NCI-H1048 (cell line): ENCODE results near the gene PDXDC1.
"Not testable (repeated sequence)": the region's sequence is repeated elsewhere in the genome, so short reads cannot be mapped to it uniquely, and the experiment has no call there.

Experiments used
- DNase-seq: peaks from one replicate; lab custom pipeline; 2025; lab: John Stamatoyannopoulos, UW

The PDXDC1 gene

GRCh38 chr16:15135483-15136360 lies 160.9 kb downstream of the PDXDC1 start:
- not testable (repeated sequence) for DNase-seq

DNA sequence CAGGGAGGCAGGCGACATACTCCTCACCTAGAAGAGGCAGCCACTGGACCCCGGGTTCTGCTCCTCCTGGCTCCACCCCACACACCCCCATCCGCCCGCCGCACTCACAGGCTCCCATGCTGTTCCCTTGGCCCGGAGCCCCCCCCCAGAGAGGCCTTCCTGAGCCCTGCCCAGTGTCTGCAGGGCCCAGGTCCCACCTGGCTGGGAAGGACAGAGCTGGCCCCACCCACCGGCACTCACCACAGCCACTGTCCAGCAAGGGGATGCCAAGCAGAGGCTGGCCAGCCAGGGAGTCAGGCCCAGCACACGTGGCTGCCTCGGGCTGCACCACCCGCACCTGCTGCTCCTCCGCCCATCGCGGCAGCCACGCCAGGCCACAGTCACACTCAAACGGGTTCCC lies 162.7 kb downstream of the PDXDC1 start:
- DNase-seq = not testable (repeated sequence)

DNA sequence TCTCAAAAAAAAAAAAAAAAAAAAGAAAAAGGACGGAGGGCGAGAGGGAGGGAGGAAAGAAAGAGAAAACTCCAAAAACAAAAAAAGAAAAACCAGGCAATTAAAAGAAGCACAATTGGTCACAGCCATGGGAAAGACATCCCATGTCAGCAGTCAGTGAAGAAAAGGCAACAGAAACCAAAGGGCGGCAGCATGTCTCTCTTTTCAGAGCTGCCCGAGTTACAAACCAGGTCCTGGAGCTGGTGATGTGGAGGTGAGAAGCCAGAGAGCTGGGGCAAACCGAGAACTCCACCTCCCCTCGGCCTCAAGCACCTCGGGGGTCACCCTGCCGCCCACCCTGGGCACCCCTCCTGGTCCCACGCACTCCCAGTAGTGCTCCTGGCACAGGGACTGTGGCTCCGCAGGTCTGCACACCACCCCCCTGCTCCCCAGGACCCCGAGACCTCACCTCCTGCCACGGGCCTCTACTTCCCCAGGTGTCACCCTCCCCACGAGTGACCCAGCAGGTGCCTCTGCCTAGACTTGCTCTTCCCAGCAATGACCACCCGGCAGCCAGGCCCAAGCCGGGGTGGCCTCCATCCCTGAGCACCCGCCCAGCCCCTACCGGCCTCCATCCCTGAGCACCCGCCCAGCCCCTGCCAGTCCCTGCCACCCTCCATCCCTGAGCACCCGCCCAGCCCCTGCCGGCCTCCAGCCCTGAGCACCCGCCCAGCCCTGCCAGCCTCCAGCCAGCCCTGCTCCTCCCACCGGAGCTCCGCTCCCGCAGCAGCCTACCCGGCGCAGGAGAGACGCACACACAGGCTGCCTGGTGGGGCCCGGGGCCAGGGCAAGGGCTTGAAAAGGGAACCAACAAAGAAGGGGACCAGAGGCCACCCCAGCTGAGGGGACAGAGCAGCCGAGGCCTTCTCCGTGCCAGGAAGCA lies 165.9 kb downstream of the PDXDC1 start:
- DNase-seq = not testable (repeated sequence)

DNA sequence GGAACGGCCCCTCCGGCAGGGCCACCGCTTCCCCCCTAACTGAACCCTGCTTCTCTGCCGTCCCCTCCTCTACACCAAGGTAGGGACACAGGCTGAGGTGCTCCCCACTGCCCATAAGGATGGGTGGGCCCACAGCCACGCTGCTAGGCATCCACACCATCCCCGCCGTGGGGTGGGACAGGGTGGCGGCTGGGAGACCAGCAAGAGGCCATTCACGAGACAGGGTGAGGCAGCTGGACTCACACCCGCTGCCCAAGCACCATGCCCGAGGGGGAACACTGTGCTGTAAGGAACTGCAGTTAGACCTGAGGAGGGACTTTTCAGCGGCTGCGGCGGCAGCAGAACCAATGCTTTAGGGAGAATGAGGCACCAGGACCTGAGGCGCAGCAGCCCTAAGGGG lies 166.8 kb downstream of the PDXDC1 start:
- DNase-seq = no peak

DNA sequence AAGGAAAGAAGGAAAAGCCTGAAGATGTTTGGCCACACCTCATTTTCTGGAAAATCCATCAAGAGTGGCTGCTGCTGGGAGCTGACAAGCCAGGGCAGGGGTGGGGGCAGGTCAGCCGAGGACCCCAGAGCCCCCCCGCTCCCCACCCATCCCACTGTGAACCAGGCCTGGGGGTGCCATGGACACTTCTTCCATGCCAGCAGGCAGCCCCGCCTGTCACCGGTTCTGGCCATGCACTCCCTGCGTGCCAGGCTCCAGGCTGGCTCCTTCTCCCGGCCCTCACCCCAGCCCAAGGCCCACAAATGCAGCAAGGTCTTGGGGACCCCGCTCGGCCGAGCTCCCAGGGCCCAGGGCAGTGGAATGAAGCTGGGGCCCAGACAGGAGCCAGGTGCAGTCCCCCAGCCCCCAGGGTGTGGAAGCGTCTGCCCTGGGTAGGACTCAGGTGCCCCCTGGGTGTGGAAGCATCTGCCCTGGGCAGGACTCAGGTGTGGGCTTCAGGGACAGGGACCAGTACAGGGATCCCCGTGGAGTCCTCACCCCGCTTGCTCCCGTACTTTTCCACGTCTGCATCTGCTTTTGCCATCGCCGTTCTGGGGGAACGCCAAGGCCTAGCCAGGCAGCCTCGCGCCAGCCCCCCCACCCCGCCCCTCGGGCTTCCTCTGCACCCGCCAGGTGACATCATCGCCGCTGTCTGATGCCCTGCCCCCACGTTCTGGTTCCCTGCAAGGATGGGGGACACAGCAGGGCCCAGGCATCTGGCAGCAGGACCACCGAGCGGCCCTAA lies 167.5 kb downstream of the PDXDC1 start:
- not testable (repeated sequence) for DNase-seq

- not testable (repeated sequence) for DNase-seq
Observed at GRCh38 chr16:15142891-15143600, 168.2 kb downstream of the PDXDC1 start.

DNA sequence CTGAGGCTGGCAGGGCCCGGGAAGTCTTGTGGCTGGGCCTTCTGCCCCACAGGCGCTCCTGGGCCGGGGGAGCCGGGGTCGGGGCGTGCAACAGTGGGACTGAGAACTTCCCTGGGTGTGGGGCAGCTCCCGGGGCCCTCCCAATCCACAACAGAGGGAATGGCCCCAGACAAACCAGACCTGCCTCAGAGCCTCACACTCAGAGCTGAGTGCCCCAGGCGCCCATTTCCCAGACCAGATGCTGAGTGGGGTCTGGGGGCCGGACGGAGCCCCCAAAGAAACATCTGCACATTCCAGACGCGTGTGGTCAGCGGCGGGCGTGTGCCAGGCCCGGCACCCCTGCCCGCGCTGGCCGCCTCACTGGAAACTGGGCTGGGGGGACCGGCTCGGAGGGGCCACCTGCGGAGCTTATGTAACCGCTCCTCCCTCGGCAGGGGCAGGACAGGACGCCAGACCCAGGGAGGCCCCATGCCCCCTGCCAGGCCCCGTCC lies 168.8 kb downstream of the PDXDC1 start:
- DNase-seq = not testable (repeated sequence)

GRCh38 chr16:15144092-15144631 lies 169.3 kb downstream of the PDXDC1 start:
- DNase-seq = not testable (repeated sequence)

GRCh38 chr16:15144781-15145417 lies 170.1 kb downstream of the PDXDC1 start:
- not testable (repeated sequence) for DNase-seq

GRCh38 chr16:15145418-15146263 lies 170.8 kb downstream of the PDXDC1 start:
- not testable (repeated sequence) for DNase-seq

DNA sequence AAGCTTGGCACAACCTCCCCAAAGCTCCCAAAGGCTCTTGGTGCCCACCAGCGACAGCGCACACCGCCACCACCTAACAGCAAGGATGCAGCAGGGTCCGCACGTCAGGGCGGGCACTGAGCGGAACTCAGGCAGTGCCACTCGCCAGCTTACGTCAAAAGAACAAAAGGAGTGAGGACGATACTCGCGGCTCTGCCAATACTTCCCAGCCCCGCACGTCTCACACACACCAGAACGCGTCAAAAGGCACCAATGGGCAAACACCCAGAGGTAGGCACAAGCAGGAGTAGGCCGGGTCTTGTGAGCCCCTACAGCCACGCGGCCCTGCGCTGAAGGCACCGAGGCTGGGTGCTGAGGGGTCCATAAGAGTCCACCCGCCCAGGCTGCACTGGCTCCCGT lies 171.4 kb downstream of the PDXDC1 start:
- DNase-seq = not testable (repeated sequence)

- DNase-seq = not testable (repeated sequence)
Observed at GRCh38 chr16:15148831-15149230, 174.0 kb downstream of the PDXDC1 start.

GRCh38 chr16:15149260-15149659 lies 174.4 kb downstream of the PDXDC1 start:
- DNase-seq = not testable (repeated sequence)

DNA sequence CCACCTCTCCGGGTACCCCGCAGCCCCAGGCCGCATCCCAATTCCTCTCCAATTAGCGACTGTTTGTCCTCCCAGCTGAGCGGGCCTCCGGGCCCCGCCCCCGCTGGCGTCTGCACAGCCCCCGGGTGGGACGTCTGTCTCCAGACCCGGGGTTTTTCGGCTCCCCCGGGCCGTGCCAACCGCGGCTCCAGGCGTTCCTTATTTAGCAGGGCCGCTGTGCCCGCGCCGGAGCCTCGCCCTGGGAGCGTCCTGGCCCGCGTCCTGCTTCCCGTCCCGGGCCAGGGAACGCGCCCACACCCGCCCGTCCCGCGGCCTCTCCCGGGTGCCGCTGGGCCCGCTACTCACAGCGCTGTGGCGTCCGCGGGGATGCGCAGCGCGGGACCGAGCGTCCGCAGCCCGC lies 179.2 kb downstream of the PDXDC1 start:
- DNase-seq = not testable (repeated sequence)

- DNase-seq = not testable (repeated sequence)
Observed at GRCh38 chr16:15154650-15155562, 180.1 kb downstream of the PDXDC1 start.

- not testable (repeated sequence) for DNase-seq
Observed at GRCh38 chr16:15157644-15158043, 182.8 kb downstream of the PDXDC1 start.

GRCh38 chr16:15159671-15160070 lies 184.8 kb downstream of the PDXDC1 start:
- not testable (repeated sequence) for DNase-seq

DNA sequence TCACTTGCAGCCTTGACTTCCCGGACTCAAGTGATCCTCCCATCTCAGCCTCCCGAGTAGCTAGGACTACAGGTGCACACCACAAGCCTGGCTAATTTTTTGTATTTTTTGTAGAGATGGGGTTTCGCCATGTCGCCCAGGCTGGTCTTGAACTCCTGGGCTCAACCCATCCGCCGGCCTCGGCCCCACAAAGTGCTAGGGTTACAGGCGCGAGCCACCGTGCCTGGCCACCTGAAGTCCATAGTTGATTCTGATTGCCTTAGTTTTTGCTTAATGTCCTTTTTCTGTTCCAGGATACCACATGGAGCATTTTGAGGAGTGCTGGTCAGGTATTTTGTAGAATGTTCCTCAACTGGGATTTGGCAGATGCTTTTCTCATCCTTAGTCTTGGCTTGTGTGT lies 185.7 kb downstream of the PDXDC1 start:
- DNase-seq = not testable (repeated sequence)
